ENCODE results near the gene WDR82.

WDR82 gene

GRCh38 chr3:52218937-52219650 is 59.4 kb downstream of the WDR82 start:
- Histone ChIP-seq H3K27me3 (ENCODE audit: low read depth) (no peaks in the 10 kb centered on the region), H3K36me3 (replicated peaks) (peaks cover 12% of the 10 kb centered on the region), H3K4me3 (no peak overlapping the region), H3K4me1 (no peaks in the 10 kb centered on the region), H3K9me3 (no peaks in the 10 kb centered on the region)
- in situ Hi-C loops (cut with MboI; ENCODE audit: low sequenced_read_pairs): no loop called here
- DNase-seq (ENCODE audit: low spot score in 2 of 2): no peak

DNA sequence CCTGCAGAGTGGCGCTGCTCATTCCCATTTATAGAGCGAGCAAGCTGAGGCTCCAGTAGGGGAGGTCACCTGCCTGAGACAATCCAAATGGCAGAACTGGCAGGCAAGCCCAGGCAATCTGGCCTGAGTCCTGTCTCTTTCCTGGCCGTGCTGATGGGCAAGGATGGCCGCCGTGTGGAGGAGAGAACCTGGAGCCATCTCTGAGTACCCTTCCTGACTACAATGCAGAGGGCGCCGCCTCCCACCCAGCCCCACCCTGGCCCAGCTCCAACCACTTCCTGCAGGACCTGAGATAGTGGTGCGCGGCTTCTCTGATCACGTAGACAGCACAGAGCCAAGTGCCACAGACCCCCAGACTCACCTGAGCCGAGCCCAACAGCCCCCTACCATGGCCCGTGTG is 60.0 kb downstream of the WDR82 start:
- Histone ChIP-seq H3K36me3 (replicated peaks) (peaks cover 18% of the 10 kb centered on the region), H3K9me3 (no peaks in the 10 kb centered on the region), H3K27me3 (ENCODE audit: low read depth) (no peaks in the 10 kb centered on the region), H3K4me1 (no peaks in the 10 kb centered on the region), H3K4me3 (no peak overlapping the region)
- no peak for DNase-seq (ENCODE audit: low spot score in 2 of 2)
- in situ Hi-C loops (cut with MboI; ENCODE audit: low sequenced_read_pairs): no loop called here

GRCh38 chr3:52218026-52218425 is 60.4 kb downstream of the WDR82 start:
- Histone ChIP-seq H3K36me3 (replicated peaks) (peaks cover 23% of the 10 kb centered on the region), H3K27me3 (ENCODE audit: low read depth) (no peaks in the 10 kb centered on the region), H3K4me3 (no peak overlapping the region), H3K9me3 (no peaks in the 10 kb centered on the region), H3K4me1 (no peaks in the 10 kb centered on the region)
- no peak for DNase-seq (ENCODE audit: low spot score in 2 of 2)
- in situ Hi-C loops (cut with MboI; ENCODE audit: low sequenced_read_pairs): no loop called here

DNA sequence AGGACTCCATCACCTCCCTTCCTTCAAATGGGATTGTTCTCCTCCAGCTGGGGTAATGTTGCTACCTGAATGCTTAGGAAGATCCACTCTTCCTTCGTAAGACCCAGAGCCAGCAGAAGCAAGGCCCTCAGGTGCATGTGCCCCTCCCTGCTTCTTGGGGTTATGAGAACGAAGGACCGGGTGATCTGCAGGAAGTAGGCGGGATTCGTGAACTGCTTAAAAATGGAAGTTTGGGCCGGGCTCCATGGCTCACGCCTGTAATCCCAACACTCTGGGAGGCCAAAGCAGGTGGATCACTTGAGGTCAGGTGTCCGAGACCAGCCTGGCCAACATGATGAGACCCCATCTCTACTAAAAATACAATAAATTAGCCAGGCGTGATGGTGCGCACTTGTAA is 61.0 kb downstream of the WDR82 start:
- Histone ChIP-seq H3K36me3 (replicated peaks) (peaks cover 28% of the 10 kb centered on the region), H3K4me1 (no peaks in the 10 kb centered on the region), H3K27me3 (ENCODE audit: low read depth) (no peaks in the 10 kb centered on the region), H3K4me3 (no peak overlapping the region), H3K9me3 (no peaks in the 10 kb centered on the region)
- in situ Hi-C loops (cut with MboI; ENCODE audit: low sequenced_read_pairs): no loop called here
- no peak for DNase-seq (ENCODE audit: low spot score in 2 of 2)

DNA sequence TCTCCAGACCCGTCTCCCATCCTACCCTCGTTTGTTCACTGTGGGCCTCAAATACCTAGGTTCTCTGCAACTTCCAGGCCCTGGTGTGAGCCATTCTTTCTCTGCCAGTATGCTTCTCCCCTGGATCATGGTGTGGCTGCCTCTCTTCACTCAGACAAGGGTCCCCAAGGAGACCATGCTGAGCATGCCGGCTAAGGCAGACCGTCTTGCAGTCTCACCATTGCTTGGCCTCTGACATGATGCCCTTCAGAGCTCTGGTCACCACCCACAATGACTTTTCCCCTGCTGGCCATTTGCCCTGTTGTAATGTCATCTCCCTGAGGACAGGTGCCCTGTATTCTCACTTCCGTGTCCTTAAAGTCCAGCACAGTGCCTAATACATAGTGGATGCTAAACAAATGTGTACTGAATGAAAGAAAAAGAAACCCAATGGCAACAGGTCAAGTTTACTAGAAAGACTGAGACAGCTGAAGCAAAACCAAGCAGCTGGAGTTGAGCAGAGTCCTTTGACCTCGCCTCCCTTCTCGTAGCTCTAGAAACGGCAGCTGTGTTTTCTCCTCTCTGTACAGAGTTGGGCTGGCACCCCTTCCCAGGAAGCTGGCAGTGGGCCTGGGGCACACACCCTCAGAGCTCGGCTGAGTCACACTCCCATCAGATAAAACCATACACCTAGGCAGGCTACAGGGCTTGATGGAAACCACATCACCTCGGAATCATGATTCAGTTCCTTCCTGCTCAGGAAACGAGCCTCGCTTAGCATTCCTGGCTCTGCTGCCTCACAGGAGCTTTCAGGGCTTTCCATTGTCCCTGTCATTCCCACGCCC is 61.7 kb downstream of the WDR82 start:
- H3K4me1 ChIP-seq: no peaks in the 10 kb centered on the region
- DNase-seq (ENCODE audit: low spot score in 2 of 2): no peak
- no peak overlapping the region for H3K4me3 ChIP-seq
- in situ Hi-C loops (cut with MboI; ENCODE audit: low sequenced_read_pairs): no loop called here
- H3K9me3 ChIP-seq: no peaks in the 10 kb centered on the region
- no peaks in the 10 kb centered on the region for H3K27me3 ChIP-seq (ENCODE audit: low read depth)
- H3K36me3 ChIP-seq (replicated peaks): peaks cover 34% of the 10 kb centered on the region

GRCh38 chr3:52215351-52215750 is 63.1 kb downstream of the WDR82 start:
- DNase-seq (ENCODE audit: low spot score in 2 of 2): no peak
- Histone ChIP-seq H3K9me3 (no peaks in the 10 kb centered on the region), H3K27me3 (ENCODE audit: low read depth) (no peaks in the 10 kb centered on the region), H3K36me3 (replicated peaks) (peaks cover 48% of the 10 kb centered on the region), H3K4me3 (no peak overlapping the region), H3K4me1 (no peaks in the 10 kb centered on the region)
- in situ Hi-C loops (cut with MboI; ENCODE audit: low sequenced_read_pairs): no loop called here

DNA sequence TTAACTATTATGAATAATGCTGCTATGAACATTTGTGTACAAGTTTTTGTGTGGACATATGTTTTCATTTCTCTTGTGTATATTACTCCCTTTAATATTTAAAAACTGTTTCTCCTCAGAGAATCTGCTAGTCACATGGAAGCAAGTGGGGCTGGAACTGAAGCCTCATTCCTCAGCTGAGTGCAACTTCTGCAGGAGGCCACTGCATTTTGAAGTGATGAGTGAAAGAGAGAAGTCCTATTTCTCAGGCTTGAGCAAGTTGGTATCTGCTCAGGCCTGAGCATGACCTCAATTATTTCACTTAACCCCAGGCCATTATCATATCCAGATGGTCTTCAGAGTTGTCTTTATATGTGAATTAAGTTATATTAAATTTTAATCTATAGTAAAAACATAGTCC is 64.5 kb downstream of the WDR82 start:
- in situ Hi-C loops (cut with MboI; ENCODE audit: low sequenced_read_pairs): no loop called here
- H3K27me3 ChIP-seq (ENCODE audit: low read depth): no peaks in the 10 kb centered on the region
- no peaks in the 10 kb centered on the region for H3K4me1 ChIP-seq
- DNase-seq (ENCODE audit: low spot score in 2 of 2): no peak
- H3K36me3 ChIP-seq (replicated peaks): peaks cover 63% of the 10 kb centered on the region
- H3K4me3 ChIP-seq: no peak overlapping the region
- no peaks in the 10 kb centered on the region for H3K9me3 ChIP-seq

GRCh38 chr3:52213005-52213404 is 65.4 kb downstream of the WDR82 start:
- Histone ChIP-seq H3K9me3 (no peaks in the 10 kb centered on the region), H3K4me1 (no peaks in the 10 kb centered on the region), H3K27me3 (ENCODE audit: low read depth) (no peaks in the 10 kb centered on the region), H3K4me3 (no peak overlapping the region), H3K36me3 (replicated peaks) (peaks cover 72% of the 10 kb centered on the region)
- in situ Hi-C loops (cut with MboI; ENCODE audit: low sequenced_read_pairs): no loop called here
- DNase-seq (ENCODE audit: low spot score in 2 of 2): no peak

DNA sequence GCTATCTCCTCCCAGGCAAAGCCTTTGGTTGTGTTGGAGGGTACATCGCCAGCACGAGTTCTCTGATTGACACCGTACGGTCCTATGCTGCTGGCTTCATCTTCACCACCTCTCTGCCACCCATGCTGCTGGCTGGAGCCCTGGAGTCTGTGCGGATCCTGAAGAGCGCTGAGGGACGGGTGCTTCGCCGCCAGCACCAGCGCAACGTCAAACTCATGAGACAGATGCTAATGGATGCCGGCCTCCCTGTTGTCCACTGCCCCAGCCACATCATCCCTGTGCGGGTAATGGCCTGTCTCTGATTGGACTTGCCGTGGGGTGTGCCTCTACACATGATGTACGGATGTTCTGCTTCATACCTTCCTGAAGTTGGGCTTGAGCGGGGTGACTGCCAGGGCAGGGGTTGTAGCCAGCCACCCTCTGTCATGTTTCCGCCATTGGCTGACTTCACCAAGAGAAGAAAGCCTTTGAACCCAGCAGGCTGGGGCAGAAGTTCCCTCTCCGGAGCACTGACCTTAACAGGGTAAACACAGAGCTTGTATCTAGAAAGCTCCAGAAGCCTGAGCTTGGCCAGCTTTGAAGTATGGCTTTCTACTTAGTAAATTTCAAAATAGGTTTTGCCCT is 67.1 kb downstream of the WDR82 start:
- Histone ChIP-seq H3K4me3 (no peak overlapping the region), H3K36me3 (replicated peaks) (peaks cover 83% of the 10 kb centered on the region), H3K4me1 (no peaks in the 10 kb centered on the region), H3K27me3 (ENCODE audit: low read depth) (no peaks in the 10 kb centered on the region), H3K9me3 (no peaks in the 10 kb centered on the region)
- DNase-seq (ENCODE audit: low spot score in 2 of 2): no peak
- in situ Hi-C loops (cut with MboI; ENCODE audit: low sequenced_read_pairs): no loop called here

GRCh38 chr3:52210550-52211046 is 67.9 kb downstream of the WDR82 start:
- in situ Hi-C loops (cut with MboI; ENCODE audit: low sequenced_read_pairs): no loop called here
- H3K36me3 ChIP-seq (replicated peaks): peaks cover 90% of the 10 kb centered on the region
- H3K27me3 ChIP-seq (ENCODE audit: low read depth): no peaks in the 10 kb centered on the region

DNA sequence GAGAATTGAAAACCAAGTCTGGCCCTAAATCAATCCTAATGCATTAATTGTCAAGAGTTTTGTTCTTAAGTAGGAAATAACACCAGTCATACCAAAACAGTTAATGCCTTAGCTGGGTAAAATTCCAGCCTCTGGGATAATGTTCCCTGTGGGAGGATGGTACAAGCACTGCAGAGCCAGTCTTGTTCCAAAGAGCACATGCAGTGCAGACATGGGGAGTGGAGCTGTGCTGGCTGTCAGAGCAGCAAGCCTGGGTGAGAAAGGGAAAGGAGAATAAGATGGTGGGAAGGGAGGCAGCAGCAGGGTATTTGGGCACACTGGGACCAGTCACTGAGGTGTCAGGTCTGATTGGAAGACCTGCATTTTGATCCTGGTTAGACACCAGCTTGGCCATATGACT is 68.4 kb downstream of the WDR82 start:
- H3K4me3 ChIP-seq: no peak overlapping the region
- H3K9me3 ChIP-seq: no peaks in the 10 kb centered on the region
- no peaks in the 10 kb centered on the region for H3K4me1 ChIP-seq
- H3K36me3 ChIP-seq (replicated peaks): peaks cover 93% of the 10 kb centered on the region
- in situ Hi-C loops (cut with MboI; ENCODE audit: low sequenced_read_pairs): no loop called here
- no peak for DNase-seq (ENCODE audit: low spot score in 2 of 2)
- no peaks in the 10 kb centered on the region for H3K27me3 ChIP-seq (ENCODE audit: low read depth)

More at GRCh38 chr3:52210550-52211046, 67.9 kb downstream of the WDR82 start:
- Histone ChIP-seq H3K4me1 (no peaks in the 10 kb centered on the region), H3K4me3 (no peak overlapping the region), H3K9me3 (no peaks in the 10 kb centered on the region)
- DNase-seq (ENCODE audit: low spot score in 2 of 2): no peak

DNA sequence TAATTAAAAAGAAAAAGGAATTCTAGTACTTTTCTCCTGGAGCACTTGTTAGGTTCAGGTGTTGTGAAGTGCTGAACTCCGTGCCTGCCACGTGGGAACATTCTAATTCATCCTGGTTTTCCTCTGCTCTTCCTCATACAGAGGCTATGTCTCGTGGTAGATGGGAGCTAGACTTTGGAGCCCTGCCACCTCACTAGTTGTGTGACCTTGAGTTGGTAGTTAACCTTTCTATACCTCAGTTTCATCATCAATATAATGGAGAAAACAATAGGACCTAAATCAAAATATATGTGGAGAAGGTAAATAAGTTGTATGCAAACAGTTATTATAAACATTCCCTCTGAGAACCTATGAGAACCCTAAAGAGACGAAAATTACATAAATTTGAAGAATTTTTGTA is 69.9 kb downstream of the WDR82 start:
- Histone ChIP-seq H3K36me3 (replicated peaks) (peaks cover 93% of the 10 kb centered on the region), H3K4me1 (no peaks in the 10 kb centered on the region)
- DNase-seq (ENCODE audit: low spot score in 2 of 2): no peak

GRCh38 chr3:52205727-52206372 is 72.6 kb downstream of the WDR82 start:
- DNase-seq (ENCODE audit: low spot score in 2 of 2): no peak
- in situ Hi-C loops (cut with MboI; ENCODE audit: low sequenced_read_pairs): no loop called here
- peaks cover 93% of the 10 kb centered on the region for H3K36me3 ChIP-seq (replicated peaks)
- no peaks in the 10 kb centered on the region for H3K4me1 ChIP-seq
- no peaks in the 10 kb centered on the region for H3K27me3 ChIP-seq (ENCODE audit: low read depth)
- H3K9me3 ChIP-seq: no peaks in the 10 kb centered on the region
- H3K4me3 ChIP-seq: no peak overlapping the region

More for the DNA sequence above, 69.9 kb downstream of the WDR82 start:
- H3K4me3 ChIP-seq: no peak overlapping the region
- no peaks in the 10 kb centered on the region for H3K9me3 ChIP-seq
- in situ Hi-C loops (cut with MboI; ENCODE audit: low sequenced_read_pairs): no loop called here
- no peaks in the 10 kb centered on the region for H3K27me3 ChIP-seq (ENCODE audit: low read depth)

All from HAP-1 (cell line).